GM21529 (cell line): ENCODE measurements around the gene TMEM203.
"Not testable (repeated sequence)": the region's sequence is repeated elsewhere in the genome, so short reads cannot be mapped to it uniquely, and the experiment has no call there.

Experiments used
- ATAC-seq: cut with Tn5 transposase; IDR thresholded peaks from one replicate; pipeline ENCODE4 v1.9.1; 2021; ENCODE audit not compliant: unreplicated experiment

Gene TMEM203

DNA sequence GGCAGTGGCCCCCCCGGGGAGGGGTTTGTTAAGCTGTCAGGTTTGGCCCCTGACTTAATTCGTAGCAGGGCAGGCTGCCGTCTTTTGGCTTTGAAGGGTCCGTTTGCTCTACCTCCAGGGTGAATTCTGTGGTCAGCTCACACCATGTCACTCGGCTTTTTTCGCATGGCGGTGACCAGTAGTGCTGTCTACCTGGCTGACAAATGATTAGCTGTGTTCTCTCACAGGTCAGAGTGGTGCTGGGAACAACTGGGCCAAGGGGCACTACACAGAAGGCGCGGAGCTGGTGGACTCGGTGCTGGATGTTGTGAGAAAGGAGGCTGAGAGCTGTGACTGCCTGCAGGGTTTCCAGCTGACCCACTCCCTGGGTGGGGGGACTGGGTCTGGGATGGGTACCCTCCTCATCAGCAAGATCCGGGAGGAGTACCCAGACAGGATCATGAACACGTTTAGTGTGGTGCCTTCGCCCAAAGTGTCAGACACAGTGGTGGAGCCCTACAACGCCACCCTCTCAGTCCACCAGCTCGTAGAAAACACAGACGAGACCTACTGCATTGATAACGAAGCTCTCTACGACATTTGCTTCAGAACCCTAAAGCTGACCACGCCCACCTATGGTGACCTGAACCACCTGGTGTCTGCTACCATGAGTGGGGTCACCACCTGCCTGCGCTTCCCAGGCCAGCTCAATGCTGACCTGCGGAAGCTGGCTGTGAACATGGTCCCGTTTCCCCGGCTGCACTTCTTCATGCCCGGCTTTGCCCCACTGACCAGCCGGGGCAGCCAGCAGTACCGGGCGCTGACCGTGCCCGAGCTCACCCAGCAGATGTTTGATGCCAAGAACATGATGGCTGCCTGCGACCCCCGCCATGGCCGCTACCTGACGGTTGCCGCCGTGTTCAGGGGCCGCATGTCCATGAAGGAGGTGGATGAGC is 37.1 kb upstream of the TMEM203 start:
- ATAC-seq: no peak

DNA sequence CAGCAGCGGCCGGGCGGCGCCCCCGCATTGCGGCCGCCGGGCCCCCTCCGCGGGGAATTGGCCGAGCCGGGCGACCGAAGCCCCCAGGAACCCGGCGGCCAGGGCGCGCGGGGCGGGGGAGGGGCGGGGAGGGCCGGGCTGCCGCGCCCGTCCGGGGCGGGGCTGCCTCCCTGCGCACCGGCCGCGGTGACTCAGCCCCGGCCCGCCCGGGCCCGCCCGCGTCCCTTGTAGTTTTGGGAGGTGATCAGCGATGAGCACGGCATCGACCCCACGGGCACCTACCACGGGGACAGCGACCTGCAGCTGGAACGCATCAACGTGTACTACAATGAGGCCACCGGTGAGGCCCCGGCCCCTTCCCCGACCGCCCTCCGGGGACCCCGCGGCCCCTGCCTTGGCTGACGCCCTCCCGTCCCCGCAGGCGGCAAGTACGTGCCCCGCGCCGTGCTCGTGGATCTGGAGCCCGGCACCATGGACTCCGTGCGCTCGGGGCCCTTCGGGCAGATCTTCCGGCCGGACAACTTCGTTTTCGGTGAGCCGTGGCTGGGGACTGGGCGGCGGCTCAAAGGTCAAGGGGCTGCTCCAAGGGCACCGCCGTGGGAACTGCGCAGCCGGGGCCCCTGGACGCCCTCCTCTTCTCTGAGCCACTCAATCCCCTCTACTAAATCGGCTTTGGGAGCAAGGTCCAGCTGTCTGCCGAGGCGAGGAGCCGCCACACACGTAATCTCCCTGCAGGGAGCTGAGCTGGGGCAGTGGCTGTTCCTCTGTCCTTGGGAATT is 36.2 kb upstream of the TMEM203 start:
- peak; percentile 4 for ATAC-seq

DNA sequence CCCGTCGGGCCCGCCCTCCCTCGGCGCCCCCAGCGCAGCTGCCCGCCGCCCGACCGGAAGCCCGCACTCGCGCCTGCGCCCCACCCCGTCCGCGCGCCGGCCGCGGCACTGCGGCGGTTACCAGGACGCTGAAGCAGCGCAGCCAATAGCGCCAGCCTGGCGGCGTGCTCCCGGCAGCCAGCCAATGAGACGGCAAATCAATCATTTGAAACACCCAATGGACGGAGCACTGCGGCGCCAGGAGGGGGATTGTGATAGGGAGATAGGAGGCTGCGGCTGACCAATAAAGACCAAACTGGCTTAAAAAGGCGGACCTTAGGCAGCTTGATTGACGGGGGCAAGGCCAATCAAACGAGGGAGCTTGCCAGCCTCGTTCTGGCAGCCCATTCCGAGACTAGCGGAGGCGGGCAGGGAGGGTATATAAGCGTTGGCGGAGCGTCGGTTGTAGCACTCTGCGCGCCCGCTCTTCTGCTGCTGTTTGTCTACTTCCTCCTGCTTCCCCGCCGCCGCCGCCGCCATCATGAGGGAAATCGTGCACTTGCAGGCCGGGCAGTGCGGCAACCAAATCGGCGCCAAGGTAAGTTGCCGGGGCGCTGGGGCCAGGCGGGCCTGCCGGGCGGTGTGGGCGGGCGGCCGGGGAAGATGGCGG is 35.5 kb upstream of the TMEM203 start, which contains the start of gene TUBB4B:
TUBB4B (plus strand) TSS at position 447 of the 649 bp plus-strand sequence; CDS start at position 521, 74 bp downstream.
- peak; percentile 73 for ATAC-seq

DNA sequence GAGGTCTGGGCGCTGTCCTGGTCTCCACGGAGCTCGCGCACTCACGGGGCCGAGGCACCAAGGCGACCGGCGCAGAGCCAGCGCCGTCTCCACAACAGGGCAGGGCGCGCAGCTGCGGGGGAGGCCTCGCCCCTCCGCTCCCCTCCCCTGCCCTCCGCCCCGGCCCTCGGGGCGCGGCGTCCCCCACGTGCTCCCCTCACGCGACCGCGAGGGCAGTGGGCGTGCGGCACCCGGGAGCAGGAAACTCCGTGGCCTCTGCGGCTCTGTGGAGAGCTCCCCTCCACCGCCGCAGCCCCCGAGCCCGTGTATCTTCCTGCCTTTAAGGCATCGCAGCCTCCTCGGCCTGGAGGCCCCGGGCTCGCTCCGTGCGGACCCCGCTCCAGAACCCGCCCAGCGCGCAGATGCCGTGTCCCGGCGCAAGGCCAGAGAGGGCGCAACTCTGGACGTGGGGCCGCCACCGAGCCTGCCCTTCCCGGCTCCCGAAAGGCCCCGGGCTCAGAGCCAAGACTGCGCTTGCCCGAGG is 34.9 kb upstream of the TMEM203 start:
- ATAC-seq: peak; percentile 32

DNA sequence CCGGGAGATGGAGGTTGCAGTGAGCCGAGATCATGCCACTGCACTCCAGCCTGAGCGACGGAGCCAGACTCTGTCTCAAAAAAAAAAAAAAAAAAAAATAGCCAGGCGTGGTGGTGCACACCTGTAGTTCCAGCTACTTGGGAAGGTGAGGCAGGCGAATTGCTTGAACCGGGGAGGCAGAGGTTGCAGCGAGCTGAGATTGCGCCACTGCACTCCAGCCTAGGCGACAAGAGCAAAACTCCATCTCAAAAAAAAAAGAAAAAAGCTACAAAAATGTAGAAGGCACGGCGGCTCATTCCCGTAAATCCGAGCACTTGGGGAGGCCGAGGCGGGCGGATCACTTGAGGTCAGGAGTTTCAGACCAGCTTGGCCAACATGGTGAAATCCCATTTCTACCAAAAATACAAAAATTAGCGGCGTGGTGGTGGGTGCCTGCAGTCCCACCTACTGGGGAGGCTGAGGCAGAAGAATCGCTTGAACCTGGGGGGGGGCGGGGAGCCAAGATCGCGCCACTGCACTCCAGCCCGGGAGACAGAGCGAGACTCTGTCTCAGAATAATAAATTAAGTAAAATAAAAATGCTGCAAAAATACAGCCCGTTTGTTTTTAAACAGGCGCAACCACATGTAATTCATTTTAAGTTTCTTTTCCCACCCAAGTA is 34.2 kb upstream of the TMEM203 start:
- not testable (repeated sequence) for ATAC-seq

DNA sequence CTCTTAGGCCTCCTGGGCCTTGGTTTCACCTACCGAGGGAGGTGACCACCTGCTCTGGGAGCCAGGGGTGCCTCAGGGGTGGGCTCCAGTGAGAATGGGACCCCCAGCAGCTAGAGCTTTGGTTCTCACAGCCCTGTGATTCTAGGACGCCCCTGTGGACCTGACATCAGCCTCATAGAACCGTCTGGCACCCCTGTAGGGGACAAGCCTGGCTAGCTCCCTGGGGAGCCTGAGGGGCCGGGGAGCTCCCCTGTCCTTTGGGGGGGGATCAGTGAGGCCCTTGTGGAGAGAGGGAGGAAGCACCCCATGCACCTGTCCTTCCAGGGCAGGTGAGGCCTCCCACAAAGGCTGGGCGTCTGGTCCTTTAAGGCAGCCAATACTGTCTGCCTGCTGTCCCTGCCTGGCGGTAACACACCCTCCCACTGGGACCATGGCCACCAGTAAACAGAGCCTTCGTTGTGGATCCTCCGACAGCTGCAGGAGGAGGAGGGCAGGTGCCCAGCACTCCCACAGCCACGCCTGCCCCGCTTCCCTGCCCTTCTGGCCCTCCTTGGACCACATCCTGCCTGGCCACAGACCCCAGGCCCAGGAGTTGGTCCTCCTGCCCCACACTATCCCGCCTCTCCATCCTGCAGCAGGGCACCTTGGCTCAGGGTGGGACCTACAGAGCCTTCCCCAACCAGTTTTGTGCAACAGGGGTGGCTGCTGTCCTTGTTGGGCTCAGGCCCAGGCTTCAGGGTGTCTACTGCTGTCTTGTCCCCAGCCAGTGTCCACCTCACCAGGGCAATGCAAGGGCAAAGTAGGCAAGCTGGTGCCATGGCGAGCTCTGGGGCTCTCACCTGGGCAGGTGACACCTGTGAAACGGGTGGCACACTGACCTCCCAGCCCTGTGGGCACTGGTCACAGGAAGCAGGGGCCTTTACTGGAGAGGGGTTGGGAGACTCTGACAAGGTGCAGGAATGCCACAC is 32.6 kb upstream of the TMEM203 start:
- no peak for ATAC-seq

DNA sequence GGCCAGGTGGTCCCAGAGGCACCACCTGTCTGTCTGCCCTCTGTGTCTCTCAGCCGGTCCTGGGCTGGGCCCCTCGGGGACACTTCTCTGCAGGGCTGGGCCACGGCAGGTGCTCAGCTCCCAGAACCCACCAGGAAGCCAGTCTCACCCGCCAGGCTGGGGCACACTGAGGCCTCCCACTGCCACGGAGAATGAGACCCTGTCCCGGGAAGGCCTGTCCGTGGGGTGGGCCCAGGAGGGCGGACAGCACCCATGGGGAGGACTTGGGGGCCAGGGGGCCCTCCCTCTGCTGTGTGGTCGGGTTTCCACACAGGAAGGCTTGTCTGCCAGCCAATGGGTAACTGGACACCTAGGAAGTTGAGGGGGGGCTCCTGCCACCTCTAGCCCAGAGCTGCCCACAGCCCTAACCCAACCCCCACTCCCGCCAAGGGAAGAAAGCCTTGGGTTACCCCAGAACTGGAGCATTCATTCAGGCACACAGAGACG is 31.5 kb upstream of the TMEM203 start:
- no peak for ATAC-seq

DNA sequence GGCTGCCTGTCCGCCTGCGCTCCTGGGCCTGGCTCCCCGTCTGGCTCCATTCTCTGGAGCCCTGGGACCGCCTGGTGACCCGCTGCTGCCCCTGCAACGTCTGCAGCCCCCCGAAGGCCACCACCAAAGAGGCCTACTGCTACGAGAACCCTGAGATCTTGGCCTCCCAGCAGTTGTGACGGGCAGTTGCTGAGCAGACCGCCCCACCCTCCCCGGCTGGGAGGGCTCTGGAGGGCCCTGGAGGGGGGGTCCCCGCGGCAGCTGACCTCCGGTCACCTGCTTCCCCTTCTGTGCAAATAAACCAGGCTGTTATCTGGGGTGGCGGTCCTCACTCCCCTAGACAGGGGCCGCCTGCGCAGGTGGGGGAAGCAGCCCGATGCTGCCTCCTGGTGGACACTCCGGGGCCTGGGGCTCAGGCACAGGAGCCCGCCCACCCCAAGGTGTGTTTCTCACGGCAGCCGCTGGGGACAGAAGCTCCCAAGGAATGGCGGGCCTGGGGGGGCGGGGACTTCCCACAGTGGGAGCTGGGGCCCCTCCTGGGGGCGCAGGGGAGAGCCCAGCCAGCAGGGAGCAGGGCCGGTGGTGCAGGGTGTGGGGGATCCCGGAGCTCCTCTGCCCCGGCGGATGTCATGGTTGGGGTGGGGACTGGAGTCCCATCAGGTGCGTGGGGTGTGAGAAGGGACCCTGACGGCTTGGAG is 30.9 kb upstream of the TMEM203 start:
- peak; percentile 17 for ATAC-seq

DNA sequence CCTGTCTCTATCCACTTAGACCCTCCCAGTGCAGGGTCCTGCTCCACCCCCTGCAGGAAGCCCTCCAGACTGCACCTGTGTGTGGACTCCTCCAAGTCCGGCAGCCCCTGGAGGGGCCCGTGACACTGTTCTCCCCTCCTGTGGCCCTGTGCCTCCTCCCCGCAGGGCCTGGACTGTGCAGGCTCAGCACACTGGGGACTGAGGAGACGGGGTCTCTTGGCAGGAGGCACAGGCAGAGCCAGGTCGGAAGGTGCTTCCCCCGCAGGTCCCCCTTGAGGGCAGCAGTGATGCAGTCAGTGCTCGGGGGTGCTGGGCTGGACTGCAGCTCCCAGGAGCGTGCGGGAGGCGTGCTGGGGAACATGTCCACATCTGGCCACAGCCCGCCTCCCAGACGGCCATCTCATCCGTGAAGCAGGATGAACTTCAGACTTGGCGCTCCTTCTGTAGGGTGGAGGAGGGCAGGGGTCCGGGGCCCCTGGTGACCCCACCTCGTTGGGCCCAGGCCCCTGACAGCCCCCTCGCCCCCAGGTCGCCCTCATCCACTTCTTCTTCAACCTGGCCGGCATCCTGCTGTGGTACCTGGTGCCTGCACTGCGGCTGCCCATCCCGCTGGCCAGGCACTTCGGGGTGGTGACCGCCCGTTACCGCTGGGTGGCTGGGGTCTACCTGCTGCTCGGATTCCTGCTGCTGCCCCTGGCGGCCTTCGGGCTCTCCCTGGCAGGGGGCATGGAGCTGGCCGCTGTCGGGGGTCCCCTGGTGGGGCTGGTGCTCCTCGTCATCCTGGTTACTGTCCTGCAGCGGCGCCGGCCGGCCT is 30.2 kb upstream of the TMEM203 start:
- no peak for ATAC-seq

DNA sequence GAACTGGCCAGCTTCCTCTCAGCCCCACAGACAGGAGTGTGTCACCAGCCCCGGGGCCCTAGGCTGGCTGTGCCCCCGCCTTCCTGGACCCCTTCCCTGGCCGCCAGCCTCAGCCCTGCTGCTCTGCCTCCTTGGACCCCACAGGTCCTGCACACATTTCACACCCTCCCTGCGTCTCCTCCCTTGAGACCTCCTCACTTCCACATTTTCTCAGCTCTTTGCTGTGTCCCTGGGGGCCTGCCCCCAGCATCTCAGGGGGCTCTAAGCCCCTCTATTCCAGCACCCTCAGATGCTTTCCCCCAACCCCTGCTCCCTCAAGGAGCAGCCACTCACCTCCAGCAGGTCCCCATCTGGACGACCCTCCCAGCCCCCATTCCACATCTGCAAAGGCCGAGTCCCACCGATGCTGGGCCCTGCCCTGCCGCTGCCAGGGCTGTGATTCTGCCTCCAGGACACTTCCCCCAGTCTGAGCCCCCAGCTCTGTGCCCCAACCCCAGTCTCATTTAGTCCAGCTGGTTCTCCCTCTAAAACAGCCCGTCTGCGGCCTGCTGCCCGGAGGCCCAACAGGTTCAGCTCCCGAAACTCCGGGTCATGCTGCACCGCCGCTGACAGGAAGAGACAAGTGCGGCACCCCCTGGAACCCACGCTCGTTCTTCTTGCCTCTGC is 29.4 kb upstream of the TMEM203 start:
- no peak for ATAC-seq

DNA sequence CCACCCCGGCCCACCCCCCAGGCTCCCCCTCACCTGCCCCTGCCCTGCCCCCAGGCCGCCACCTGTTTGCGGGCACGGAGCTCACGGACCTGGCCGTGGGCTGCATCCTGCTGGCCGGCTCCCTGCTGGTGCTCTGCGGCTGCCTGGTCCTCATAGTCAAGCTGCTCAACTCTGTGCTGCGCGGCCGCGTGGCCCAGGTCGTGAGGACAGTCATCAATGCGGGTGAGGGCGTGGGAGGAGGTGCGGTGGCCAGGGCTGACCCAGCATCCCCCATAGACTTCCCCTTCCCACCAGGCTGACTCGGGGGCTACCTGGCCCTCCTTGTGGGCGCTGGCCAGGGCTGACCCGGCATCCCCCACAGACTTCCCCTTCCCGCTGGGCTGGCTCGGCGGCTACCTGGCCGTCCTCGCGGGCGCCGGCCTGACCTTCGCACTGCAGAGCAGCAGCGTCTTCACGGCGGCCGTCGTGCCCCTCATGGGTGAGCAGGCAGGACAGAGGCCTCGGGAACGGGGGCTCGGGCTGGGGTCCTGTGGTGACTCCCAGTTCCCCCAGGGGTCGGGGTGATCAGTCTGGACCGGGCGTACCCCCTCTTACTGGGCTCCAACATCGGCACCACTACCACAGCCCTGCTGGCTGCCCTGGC is 28.7 kb upstream of the TMEM203 start:
- no peak for ATAC-seq

DNA sequence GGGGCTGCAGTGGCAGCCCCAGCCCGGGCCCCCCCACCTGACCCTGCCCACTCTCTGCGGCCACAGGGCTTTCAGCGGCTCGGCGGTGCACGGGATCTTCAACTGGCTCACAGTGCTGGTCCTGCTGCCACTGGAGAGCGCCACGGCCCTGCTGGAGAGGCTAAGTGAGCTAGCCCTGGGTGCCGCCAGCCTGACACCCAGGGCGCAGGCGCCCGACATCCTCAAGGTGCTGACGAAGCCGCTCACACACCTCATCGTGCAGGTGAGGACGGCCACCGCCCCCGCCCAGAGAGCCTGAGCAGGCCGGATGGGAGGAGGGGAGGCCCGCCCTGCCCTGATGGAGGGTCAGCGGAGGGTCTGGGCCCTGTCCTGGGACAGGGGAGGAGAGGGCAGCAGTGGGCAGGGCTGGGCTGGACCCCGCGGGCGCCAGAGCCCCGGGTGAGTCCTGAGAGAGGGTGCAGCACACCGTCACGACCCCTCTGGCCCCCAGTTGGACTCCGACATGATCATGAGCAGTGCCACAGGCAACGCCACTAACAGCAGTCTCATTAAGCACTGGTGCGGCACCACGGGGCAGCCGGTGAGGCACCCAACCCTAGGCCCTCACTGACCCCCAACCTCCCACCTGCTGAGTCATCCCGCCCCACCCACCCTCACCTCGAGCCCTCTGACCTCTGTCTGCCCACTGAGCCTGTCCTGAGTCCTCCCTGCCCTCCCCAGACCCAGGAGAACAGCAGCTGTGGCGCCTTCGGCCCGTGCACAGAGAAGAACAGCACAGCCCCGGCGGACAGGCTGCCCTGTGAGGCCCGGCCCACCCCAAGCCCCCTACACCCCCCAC is 27.9 kb upstream of the TMEM203 start:
- ATAC-seq: no peak

DNA sequence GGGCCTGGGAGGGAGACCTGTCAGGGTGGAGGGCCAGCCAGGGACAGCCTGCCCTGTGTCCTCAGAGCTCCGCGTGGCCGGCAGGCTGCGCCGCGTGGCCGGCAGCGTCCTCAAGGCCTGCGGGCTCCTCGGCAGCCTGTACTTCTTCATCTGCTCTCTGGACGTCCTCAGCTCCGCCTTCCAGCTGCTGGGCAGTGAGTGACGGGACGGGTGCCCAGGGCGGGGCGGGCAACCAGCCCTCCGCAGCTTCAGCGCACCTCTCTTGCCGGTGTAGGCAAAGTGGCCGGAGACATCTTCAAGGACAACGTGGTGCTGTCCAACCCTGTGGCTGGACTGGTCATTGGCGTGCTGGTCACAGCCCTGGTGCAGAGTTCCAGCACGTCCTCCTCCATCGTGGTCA is 27.1 kb upstream of the TMEM203 start:
- ATAC-seq: no peak

DNA sequence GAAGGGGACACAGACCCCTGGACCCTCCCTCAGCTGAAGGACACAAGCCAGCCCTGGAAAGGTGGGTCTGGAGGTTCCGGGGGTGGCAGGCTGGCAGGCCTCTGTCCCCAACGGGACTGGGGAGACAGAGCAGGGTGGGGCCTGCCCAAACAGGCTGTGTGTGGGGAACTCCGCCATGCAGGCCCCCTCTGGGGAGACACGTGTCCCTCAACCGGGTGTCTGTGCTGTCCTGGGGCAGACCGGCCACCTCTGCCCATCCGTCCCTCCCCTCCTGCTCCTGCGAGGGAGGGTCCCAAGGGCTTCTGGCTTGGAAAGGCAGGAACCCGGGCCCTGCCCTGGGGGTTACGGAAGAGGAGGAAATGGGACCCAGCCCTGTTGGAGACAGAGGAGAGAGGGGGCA is 26.7 kb upstream of the TMEM203 start:
- ATAC-seq: no peak

DNA sequence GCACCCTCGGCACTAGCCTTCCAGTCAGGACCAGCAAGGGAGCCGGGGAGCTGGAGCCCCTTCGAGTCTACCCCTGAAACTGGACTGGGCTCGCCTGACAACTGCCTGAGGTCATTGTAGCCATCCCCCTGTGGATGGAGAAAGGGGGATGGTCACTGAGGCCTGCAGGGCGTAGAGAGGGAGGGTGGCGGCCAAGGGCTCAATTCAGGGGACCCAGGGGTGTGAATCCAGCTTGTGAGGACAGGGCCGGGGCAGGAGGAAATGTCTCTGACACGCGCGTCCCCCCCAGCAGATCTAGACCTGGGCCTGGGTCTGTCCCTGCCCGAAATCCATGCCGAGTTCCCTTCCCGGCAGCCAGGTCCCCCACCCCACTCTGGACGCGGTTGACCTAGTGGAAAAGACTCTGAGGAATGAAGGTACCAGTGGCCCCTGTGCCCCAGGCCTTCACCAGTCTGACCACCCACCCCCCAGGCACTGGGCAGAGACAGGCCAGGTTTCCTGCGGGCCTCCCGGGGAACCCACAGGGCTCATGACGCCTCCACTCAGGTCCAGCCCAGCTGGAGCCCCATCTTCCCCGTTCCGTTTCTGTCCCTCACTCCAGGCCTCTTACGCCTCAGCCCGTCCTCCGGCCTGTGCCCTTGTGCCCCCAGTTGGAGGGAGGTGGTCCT is 26.1 kb upstream of the TMEM203 start:
- ATAC-seq: no peak
